ENCODE results near the gene TMEM131. TPM values are rescaled to one million over a fixed set of nuclear protein-coding genes. Genes with fewer than 3 reads are reported as not detected.

The TMEM131 gene
- total RNA-seq, 1 donor from 2014 or later: 41.3 TPM

DNA sequence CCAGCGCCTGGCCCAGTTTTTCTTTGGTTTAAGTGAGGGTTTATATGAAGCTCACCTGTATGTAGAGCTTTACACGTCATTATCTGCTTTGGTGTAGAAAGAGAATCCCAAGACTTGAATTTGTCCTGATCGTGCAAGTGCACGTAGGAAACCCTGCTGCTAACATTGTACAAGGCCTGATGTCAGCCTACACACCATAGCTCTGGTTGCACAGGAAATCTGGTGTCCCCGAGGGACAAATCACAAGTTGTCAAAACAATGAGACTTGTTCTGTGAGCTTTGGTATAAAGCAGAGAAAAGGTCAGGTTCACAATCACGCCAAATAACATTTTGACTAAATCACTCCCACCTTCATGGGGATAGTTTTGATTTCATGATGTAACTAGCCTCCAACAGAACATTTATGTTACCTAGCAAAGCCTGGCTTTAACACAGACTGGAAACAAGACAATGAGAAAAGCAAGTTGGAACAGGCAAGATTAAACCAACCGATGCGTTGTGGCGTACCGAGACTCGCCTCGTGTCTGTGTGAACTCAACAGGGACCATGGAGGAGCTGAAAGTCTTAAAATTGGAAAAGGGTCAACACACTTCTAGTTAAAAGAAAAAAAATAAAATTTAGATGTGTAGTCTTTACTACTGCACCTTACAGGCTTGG is 240.9 kb downstream of the TMEM131 start:
- H3K27me3 Mint-ChIP-seq: no peaks in the 10 kb centered on the region
- H3K4me1 Mint-ChIP-seq (ENCODE audit: unreplicated experiment): peaks cover 27% of the 10 kb centered on the region
- DNase-seq (ENCODE audit: extremely low spot score, unreplicated experiment): no peak
- no peak overlapping the region for H3K27ac Mint-ChIP-seq
- no peak for TF ChIP-seq CTCF (conservative IDR thresholded peaks at IDR 0.05)
- H3K4me3 Mint-ChIP-seq: no peak overlapping the region
- H3K9me3 Mint-ChIP-seq: no peaks in the 10 kb centered on the region
- peaks cover 37% of the 10 kb centered on the region for H3K36me3 Mint-ChIP-seq

GRCh38 chr2:97752342-97753334 is 243.1 kb downstream of the TMEM131 start:
- no peak for TF ChIP-seq CTCF (conservative IDR thresholded peaks at IDR 0.05)
- no peak overlapping the region for H3K4me3 Mint-ChIP-seq
- H3K4me1 Mint-ChIP-seq (ENCODE audit: unreplicated experiment): peaks cover 33% of the 10 kb centered on the region
- no peaks in the 10 kb centered on the region for H3K9me3 Mint-ChIP-seq
- DNase-seq (ENCODE audit: extremely low spot score, unreplicated experiment): no peak
- H3K27me3 Mint-ChIP-seq: no peaks in the 10 kb centered on the region
- H3K27ac Mint-ChIP-seq: no peak overlapping the region
- H3K36me3 Mint-ChIP-seq: peaks cover 31% of the 10 kb centered on the region

GRCh38 chr2:97751752-97752151 is 244.0 kb downstream of the TMEM131 start:
- Mint-ChIP-seq H3K4me1 (ENCODE audit: unreplicated experiment) (peaks cover 40% of the 10 kb centered on the region), H3K4me3 (no peak overlapping the region), H3K27me3 (no peaks in the 10 kb centered on the region), H3K27ac (peak overlapping the region; percentile 22), H3K9me3 (no peaks in the 10 kb centered on the region), H3K36me3 (peaks cover 31% of the 10 kb centered on the region)
- no peak for TF ChIP-seq CTCF (conservative IDR thresholded peaks at IDR 0.05)
- no peak for DNase-seq (ENCODE audit: extremely low spot score, unreplicated experiment)

- Mint-ChIP-seq H3K9me3 (no peaks in the 10 kb centered on the region), H3K27me3 (no peaks in the 10 kb centered on the region), H3K4me1 (ENCODE audit: unreplicated experiment) (peaks cover 52% of the 10 kb centered on the region), H3K4me3 (no peak overlapping the region), H3K27ac (no peak overlapping the region), H3K36me3 (peaks cover 27% of the 10 kb centered on the region)
- no peak for DNase-seq (ENCODE audit: extremely low spot score, unreplicated experiment)
- no peak for TF ChIP-seq CTCF (conservative IDR thresholded peaks at IDR 0.05)
Measured at GRCh38 chr2:97750017-97750416, 245.7 kb downstream of the TMEM131 start.

- peak overlapping the region; percentile 35 for H3K27ac Mint-ChIP-seq
Measured at GRCh38 chr2:97749581-97749980, 246.2 kb downstream of the TMEM131 start.

More at GRCh38 chr2:97749581-97749980, 246.2 kb downstream of the TMEM131 start:
- Mint-ChIP-seq H3K4me3 (no peak overlapping the region), H3K9me3 (no peaks in the 10 kb centered on the region), H3K4me1 (ENCODE audit: unreplicated experiment) (peaks cover 47% of the 10 kb centered on the region), H3K27me3 (no peaks in the 10 kb centered on the region), H3K36me3 (peaks cover 22% of the 10 kb centered on the region)
- no peak for TF ChIP-seq CTCF (conservative IDR thresholded peaks at IDR 0.05)
- no peak for DNase-seq (ENCODE audit: extremely low spot score, unreplicated experiment)

All from type B pancreatic cell (in vitro differentiated cells).